NCI-H2029 (cell line): ENCODE results near the gene USH1C.

Source experiments
- DNase-seq: peaks from one replicate; lab custom pipeline; 2025; lab: John Stamatoyannopoulos, UW

The USH1C gene

GRCh38 chr11:17544181-17544622 is at the start of gene USH1C:
TSS of gene USH1C (minus strand) at chr11:17544416. CDS start at chr11:17544307, 109 bp downstream.
- no peak for DNase-seq

GRCh38 chr11:17593466-17594245 is 49.4 kb upstream of the USH1C start:
- no peak for DNase-seq

GRCh38 chr11:17591293-17591692 is 47.1 kb upstream of the USH1C start:
- DNase-seq: no peak

- DNase-seq: no peak
Observed at GRCh38 chr11:17590463-17590862, 46.2 kb upstream of the USH1C start.

- no peak for DNase-seq
Observed at GRCh38 chr11:17588721-17589120, 44.5 kb upstream of the USH1C start.

- no peak for DNase-seq
Observed at GRCh38 chr11:17588166-17588565, 44.0 kb upstream of the USH1C start.

- DNase-seq: no peak
Observed at GRCh38 chr11:17585911-17586695, 41.9 kb upstream of the USH1C start.

- no peak for DNase-seq
Observed at GRCh38 chr11:17581732-17582053, 37.5 kb upstream of the USH1C start.

- no peak for DNase-seq
Observed at GRCh38 chr11:17581036-17581731, 37.0 kb upstream of the USH1C start.

GRCh38 chr11:17580271-17580670 is 36.1 kb upstream of the USH1C start:
- DNase-seq: no peak

GRCh38 chr11:17579451-17579850 is 35.2 kb upstream of the USH1C start:
- DNase-seq: no peak

GRCh38 chr11:17578958-17579357 is 34.7 kb upstream of the USH1C start:
- DNase-seq: no peak

- no peak for DNase-seq
Observed at GRCh38 chr11:17578296-17578695, 34.1 kb upstream of the USH1C start.

- no peak for DNase-seq
Observed at GRCh38 chr11:17575431-17576425, 31.5 kb upstream of the USH1C start.

GRCh38 chr11:17574141-17575091 is 30.2 kb upstream of the USH1C start:
- no peak for DNase-seq

GRCh38 chr11:17573526-17573925 is 29.3 kb upstream of the USH1C start:
- no peak for DNase-seq

GRCh38 chr11:17572791-17573460 is 28.7 kb upstream of the USH1C start:
- no peak for DNase-seq

GRCh38 chr11:17572359-17572690 is 28.1 kb upstream of the USH1C start:
- DNase-seq: no peak

GRCh38 chr11:17571431-17572358 is 27.5 kb upstream of the USH1C start:
- DNase-seq: no peak
